Retinal pigment epithelial cell (primary cell): ENCODE results near the gene ESYT3.

Source experiments
- DNase-seq: peaks from one replicate; pipeline ENCODE4 v3.0.0-alpha.2; 2010; ENCODE audit warnings: low read depth
- H3K4me3 ChIP-seq: 2 replicates; pipeline ENCODE4 v1.5.1; 2011; ENCODE audit warnings: mild to moderate bottlenecking, low read length, control low read depth, moderate library complexity
- CTCF ChIP-seq: conservative IDR thresholded peaks from 2 replicates; pipeline ENCODE4 v1.5.1; 2011; ENCODE audit warnings: low read depth, low read length, control low read depth, inconsistent platforms

The ESYT3 gene

GRCh38 chr3:138434276-138434874 is at the start of gene ESYT3:
Gene ESYT3, plus strand, starts transcription at chr3:138434616. Its CDS starts 183 bp downstream, at chr3:138434799.
- TF ChIP-seq CTCF, result no peak
- peak within 1 kb of the TSS; percentile 48 for H3K4me3 ChIP-seq
- DNase-seq, result no peak

GRCh38 chr3:138384976-138385375 is 49.4 kb upstream of the ESYT3 start:
- no peak for DNase-seq
- no peak overlapping the region for H3K4me3 ChIP-seq
- TF ChIP-seq CTCF, result no peak

GRCh38 chr3:138389144-138389601 is 45.2 kb upstream of the ESYT3 start:
- no peak overlapping the region for H3K4me3 ChIP-seq
- DNase-seq, result no peak
- no peak for TF ChIP-seq CTCF

- TF ChIP-seq CTCF, result no peak
- no peak overlapping the region for H3K4me3 ChIP-seq
- peak; percentile 47 for DNase-seq
These were observed 44.4 kb upstream of the ESYT3 start for GRCh38 chr3:138389841-138390581.

- no peak for DNase-seq
- TF ChIP-seq CTCF, result no peak
- no peak overlapping the region for H3K4me3 ChIP-seq
These were observed 43.9 kb upstream of the ESYT3 start for GRCh38 chr3:138390582-138390932.

GRCh38 chr3:138394156-138394555 is 40.3 kb upstream of the ESYT3 start:
- no peak for DNase-seq
- TF ChIP-seq CTCF, result no peak
- no peak overlapping the region for H3K4me3 ChIP-seq

- no peak for TF ChIP-seq CTCF
- no peak for DNase-seq
- no peak overlapping the region for H3K4me3 ChIP-seq
These were observed 39.7 kb upstream of the ESYT3 start for GRCh38 chr3:138394686-138395085.
